Germinal center (tissue), 1 donor: ENCODE results near the gene GARIN5B.
A peak's percentile ranks its signal among the peaks of the same experiment; 100 is the strongest.

Source experiments
- DNase-seq: peaks from one replicate; pipeline ENCODE4 v3.0.0; 2012; ENCODE audit warnings: mixed read lengths, low spot score

GARIN5B gene

DNA sequence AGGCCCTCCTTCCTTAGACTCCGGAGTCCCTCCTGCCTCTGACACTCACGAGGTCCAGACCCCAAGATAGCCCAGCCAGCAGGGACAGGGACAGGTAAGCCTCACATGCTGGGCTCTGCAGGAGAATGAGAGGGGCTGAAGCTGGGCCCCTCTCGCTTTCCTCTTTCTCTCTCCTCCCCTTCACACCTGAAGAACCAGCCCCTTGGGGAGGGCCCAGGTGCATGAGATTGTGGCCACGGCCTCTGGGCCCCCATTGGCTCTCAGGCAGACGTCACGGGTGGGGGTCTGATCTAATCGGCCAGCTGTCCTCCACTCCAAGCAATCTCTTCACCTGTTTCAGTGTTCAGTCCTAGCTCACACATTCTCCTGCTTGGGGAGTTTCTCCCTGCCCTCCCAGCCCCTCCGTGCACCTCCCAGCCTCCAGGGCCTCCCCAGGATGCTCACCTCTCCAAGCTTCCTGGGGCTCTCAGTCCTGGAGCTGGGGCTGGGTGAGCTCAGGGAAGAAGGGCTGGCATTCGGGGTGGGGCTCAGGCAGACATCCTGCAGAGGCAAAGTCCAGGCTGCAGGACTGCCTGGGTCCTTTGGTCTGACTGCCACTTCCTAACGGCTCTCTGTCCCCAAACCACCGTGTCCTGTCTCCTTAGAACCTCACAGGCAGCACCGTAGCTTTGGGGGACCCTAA, 40.7 kb downstream of the GARIN5B start:
- no peak for DNase-seq

GRCh38 chr19:55321466-55322137, 41.5 kb downstream of the GARIN5B start:
- no peak for DNase-seq

DNA sequence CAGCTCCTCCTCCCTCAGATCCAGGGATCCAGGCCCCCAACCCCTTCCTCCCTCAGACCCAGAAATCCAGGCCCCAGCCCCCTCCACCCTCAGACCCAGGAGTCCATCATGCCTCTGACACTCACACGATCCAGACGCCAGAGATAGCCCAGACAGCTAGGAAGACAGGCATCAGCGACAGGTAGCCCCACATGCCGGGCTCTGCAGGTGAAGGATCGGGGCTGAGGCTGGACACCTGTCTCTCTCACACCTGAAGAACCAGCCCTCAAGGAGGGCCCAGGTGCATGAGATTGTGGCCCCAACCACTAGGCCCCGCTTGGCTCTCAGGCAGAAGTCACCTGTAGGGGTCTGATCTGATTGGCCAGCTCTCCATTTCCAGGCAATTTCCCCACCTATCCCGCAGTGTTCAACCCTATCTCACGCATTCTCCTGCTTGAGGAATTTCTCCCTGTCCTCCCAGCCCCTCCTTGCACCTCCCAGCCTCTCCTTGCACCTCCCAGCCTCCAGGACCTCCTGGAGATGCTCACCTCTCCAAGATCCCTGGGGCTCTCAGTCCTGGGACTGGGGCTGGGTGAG, 42.1 kb downstream of the GARIN5B start:
- DNase-seq: no peak

DNA sequence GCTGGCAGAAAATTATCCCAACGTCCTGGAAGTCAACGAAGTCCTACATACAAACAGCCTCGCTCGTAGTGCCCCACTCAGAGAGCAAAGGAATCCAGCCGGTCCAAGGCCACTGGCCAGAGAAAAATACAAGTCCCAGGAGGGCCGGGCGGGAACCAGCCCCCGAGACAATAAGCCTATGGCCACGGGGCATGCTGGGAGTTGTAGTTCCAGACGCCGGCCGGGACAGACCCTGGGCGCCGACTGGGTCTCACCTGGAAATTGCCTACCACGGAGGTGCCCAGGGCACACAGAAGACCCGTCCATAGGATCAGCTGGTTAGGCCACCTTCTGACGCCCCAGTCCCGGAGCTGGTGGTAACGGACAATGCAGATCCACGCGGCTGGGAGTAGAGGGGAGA, 43.3 kb downstream of the GARIN5B start:
- no peak for DNase-seq

DNA sequence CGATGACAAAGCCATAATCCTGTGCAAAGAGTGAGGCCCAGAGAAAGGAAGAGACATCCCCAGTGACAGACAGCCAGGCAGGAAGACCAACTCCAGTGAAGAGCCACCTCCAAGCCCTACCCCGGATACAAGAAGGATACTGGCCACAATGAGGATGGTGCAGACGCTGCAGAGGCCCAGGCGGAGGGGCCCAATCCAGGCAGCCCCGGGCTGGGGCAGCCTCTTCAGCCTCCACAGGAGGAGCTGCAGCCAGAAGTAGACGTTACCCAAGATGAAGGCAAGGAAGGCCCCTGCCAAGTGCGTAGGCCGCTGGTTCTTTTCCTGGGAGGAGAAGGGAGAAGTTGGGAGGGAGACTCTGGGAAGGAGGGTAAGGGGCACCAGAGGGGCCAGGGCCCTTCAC, 46.4 kb downstream of the GARIN5B start:
- DNase-seq: no peak

DNA sequence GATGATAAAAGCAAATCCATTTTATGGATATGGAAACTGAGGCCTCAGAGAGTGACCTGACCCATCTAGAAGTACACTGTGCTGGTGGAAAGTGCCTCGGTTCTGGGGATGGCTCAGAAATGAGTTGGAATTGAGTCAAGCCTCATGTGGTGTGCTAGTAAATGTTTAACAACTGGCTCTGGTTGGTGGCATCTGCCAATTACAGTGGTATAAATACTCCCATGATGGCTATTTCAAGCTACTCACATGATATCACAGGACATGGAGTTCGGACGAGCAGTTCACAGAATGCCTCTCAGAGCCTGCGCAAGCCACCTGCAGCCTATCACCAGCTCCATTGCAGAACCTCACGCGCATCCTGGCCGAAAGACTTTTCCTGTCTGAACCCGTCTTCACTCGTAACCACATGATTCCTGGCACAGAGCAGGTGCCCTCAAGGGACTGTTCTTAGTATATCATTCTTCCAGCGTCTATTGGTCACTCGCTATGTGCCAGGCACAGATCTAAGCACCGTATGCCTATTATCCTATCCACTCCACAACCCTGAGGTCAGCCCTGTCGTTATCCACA, 47.0 kb downstream of the GARIN5B start:
- DNase-seq: no peak

- DNase-seq: no peak
These were observed 48.7 kb downstream of the GARIN5B start for GRCh38 chr19:55314396-55314795.

DNA sequence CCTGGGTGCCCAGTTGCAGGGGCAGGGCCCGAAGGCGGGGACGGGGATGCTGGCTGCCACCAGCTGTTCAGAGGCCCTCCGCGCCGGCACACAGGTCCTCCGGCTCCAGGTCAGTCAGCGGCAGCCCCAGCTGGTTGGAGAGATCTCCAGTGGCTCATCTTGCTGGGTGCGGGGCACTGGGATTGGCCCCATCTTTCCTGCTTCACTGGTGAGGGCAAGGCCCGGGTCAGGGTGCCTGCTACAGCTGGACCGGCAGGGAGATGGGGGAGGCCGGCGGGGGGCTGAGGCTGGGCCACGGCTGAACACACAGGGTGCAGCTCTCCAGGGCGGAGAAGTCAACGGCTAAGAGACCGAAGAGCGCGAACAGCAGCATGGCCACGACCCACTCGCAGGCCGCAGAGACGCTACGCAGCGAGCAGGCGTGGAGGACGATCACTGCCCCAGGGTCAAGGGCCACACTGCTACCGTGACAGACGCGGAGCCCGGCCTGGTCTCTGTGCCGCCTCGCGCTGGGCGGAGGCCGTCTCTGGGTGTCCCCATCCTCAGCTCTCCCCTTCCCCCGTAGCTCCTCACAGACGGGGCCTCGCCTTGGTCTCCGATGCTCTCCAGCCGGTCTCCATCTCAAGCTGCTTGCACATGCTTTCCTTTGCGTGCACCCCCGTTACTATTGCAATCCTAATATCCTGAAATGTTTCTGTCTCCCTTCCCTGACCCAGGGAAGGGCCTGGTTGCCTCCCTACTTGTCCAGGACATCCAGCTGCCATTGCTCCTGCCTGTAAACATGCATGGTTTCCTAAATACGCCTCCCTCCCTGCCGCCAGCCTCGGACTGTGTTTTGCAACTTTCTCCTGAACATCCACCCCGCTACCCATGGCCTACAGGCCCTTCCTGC, 50.2 kb downstream of the GARIN5B start:
- DNase-seq: no peak

- DNase-seq: no peak
These were observed 51.3 kb downstream of the GARIN5B start for GRCh38 chr19:55311797-55312196.

DNA sequence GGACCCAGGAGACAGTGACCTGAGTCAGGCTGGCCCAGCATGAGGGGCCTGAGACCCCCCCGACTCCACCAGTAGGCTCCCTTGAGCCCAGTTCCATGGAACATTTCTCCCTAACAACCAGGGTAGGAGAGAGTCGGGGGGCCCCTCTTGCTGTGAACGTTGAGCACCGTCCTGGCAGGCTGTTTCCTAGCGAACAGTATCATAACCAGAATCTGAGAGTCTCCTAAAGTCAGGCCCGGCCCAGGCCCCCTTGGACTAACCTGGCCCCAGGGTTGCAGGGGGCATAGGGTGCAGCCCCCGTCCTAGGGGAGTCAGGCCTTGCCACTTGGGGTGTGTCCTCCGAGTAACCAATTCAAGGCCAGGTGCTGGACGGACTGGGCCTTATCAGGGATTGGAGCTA, 51.7 kb downstream of the GARIN5B start:
- no peak for DNase-seq

- no peak for DNase-seq
These were observed 52.6 kb downstream of the GARIN5B start for GRCh38 chr19:55310498-55310897.

GRCh38 chr19:55309448-55309847, 53.6 kb downstream of the GARIN5B start:
- no peak for DNase-seq

DNA sequence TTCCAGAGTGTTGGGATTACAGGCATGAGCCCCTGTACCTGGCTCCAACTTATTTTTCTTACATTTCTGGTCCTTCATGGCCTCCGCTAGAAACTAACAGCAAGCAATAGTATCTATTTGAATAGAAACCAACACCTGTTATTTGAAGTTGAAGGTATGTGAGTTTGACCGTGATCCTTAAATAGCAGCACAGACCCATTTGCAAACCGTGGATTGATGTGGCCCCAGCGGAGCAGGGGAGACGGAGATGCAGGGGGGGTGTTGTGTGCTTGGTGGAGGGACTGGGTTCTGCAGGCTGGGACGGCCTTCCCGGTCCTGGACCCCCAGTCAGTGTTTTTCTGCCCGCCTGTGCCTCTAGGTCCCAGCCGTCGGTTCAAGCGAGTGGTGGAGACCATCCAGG, 54.8 kb downstream of the GARIN5B start:
- no peak for DNase-seq

DNA sequence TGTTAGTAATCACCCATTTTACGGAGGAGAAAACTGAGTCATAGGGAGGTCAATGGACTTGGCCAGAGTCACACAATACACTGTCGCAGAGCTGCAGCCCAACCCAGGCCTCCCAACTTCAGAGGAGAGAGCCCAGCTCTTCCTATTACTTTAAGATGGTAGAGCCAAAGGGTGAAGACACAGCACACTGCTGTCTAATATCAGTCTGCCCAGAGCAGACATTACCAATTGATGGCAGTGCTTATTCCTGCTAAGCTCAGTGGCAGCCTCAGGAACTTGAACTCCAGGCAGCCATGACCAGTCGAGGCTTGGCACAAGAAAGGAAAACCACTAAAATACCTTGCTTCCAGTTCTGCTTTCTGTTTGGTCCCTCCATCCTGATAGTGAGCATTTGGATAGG, 56.3 kb downstream of the GARIN5B start:
- no peak for DNase-seq

DNA sequence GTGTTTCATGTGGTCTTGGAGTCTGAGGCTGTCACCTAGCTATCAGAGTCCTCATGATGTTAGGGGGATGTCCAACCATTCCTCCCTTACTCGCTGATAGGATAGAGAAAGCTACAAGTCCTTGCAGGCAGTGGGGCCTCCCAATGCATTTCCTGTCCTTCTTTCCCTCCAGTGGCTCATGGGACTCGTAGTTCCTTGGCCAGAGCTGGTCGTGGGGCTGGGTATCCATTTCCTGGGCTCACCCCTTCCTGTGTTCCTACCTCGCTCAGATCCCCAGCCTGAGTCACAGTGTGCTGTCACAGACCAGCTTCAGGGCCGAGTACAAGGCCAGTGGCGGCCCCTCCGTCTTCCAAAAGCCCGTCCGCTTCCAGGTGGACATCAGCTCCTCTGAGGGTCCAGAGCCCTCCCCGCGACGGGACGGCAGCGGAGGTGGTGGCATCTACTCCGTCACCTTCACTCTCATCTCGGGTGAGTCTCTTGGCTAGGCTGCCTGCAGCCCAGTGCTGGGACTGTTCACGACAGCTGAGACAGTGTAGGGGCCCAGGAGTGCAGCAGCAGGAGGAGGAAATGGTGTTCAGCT, 57.0 kb downstream of the GARIN5B start:
- no peak for DNase-seq

- peak; percentile 72 for DNase-seq
These were observed 57.6 kb downstream of the GARIN5B start for GRCh38 chr19:55305491-55305890.

DNA sequence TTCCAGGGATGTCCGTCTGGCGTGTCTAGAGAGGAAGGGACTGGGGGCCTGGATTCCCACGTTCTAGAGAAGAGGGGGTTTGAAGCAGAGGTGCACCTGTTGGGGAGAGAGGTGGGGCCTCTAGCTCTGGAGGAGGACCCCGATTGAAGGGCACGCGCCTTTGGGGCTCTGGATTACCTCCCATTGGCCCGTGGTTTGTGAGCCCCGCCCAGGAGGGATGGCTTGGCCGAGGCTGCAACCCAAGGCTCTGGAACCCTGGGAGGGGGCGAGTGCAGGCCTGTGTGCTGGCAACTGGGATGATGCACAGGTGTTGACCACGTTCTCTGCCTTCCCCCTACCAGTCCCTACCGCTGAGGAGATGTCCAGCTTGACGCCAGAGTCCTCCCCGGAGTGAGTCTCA, 58.1 kb downstream of the GARIN5B start:
- DNase-seq: no peak
